HepG2 (cell line): ENCODE data around the gene SLC35B1. TPM values are rescaled to one million over a fixed set of nuclear protein-coding genes. Genes with fewer than 3 reads are reported as not detected.

ENCODE experiments used
- ATAC-seq: fragments of 200-7000 bp; cut with Tn5 transposase; 3 replicates; pipeline ENCODE4 v1.9.1; 2020; ENCODE audit warnings: mild to moderate bottlenecking, moderate library complexity
- BruUV-seq: library from RNA; stranded (reverse); fragments of 400-500 nt; replicated peaks from 2 replicates; lab custom pipeline; 2021; lab: Mats Ljungman, UMichigan
- CTCF ChIA-PET: fragments of 300-600 bp; formaldehyde crosslinking; extraction: SDS; loops from one replicate; lab custom pipeline; 2021; ENCODE audit warnings: low total read pairs, inconsistent platforms, low intra/inter-chr PET ratio; lab: Yijun Ruan, JAX
- POLR2A ChIA-PET: fragments of 350-600 bp; sonication (Branson Sonifier 250); formaldehyde crosslinking; loops from one replicate; lab custom pipeline; 2020; ENCODE audit warnings: antibody characterized with exemption, inconsistent platforms; lab: Yijun Ruan, JAX
- DNase-seq: peaks from one replicate; pipeline ENCODE4 v3.0.0-alpha.2; 2015; ENCODE audit warnings: low spot score
- FAIRE-seq: peaks from 3 replicates; lab custom pipeline; 2011; peaks lifted over from hg19 to GRCh38; lab: Jason Lieb, UNC
- H2AFZ ChIP-seq: one replicate; pipeline ENCODE4 v1.6.1; 2011; ENCODE audit warnings: low read length, inconsistent platforms
- H3K27ac ChIP-seq: fragments of 300-600 bp; 3 replicates; pipeline ENCODE4 v1.8.0; 2011; ENCODE audit warnings: mixed run types, mild to moderate bottlenecking, mixed read lengths, low read length, inconsistent platforms; ENCODE audit not compliant: insufficient read depth; ENCODE audit errors: extremely low read length
- H3K27me3 ChIP-seq, 2 experiments: fragments of 200-600 bp in 1 of 2; 2 replicates in 1 of 2; 3 replicates in 1 of 2; pipeline versions ENCODE4 v1.6.0 to v1.8.0; 2011; ENCODE audit warnings: low read length in 2 of 2, mild to moderate bottlenecking in 2 of 2, moderate library complexity in 2 of 2, inconsistent platforms in 1 of 2; ENCODE audit not compliant: insufficient read depth in 2 of 2, control insufficient read depth in 1 of 2
- H3K36me3 ChIP-seq, 2 experiments: fragments of 200-600 bp in 1 of 2; replicated peaks in 1 of 2; 2 replicates in 1 of 2; 3 replicates in 1 of 2; pipeline versions ENCODE4 v1.5.1 to v1.8.0; 2011; ENCODE audit warnings: low read length in 2 of 2, inconsistent platforms in 1 of 2; ENCODE audit not compliant: insufficient read depth in 2 of 2, control insufficient read depth in 1 of 2
- H3K4me1 ChIP-seq: 2 replicates; pipeline ENCODE4 v1.5.1; 2012; ENCODE audit warnings: low read length, inconsistent platforms; ENCODE audit not compliant: insufficient read depth
- H3K4me2 ChIP-seq: 2 replicates; pipeline ENCODE4 v1.6.0; 2011; ENCODE audit warnings: low read depth, low read length, inconsistent platforms
- H3K4me3 ChIP-seq, 3 experiments: fragments of 200-600 bp in 1 of 3; sonication (generic), shearing (Covaris generic) in 1 of 3; replicated peaks in 1 of 3; 2 replicates each; pipeline ENCODE4 v1.5.1; 2011 to 2016; ENCODE audit warnings: low read length in 3 of 3, inconsistent platforms in 2 of 3, low read depth in 2 of 3, mild to moderate bottlenecking in 2 of 3, control low read depth in 1 of 3, mixed read lengths in 1 of 3; ENCODE audit not compliant: insufficient read depth in 1 of 3
- H3K79me2 ChIP-seq: one replicate; pipeline ENCODE4 v1.6.1; 2011; ENCODE audit warnings: low read length, inconsistent platforms; ENCODE audit not compliant: insufficient read depth
- H3K9ac ChIP-seq: 2 replicates; pipeline ENCODE4 v1.6.0; 2011; ENCODE audit warnings: mild to moderate bottlenecking, low read depth, low read length, inconsistent platforms; ENCODE audit not compliant: insufficient read depth
- H3K9me3 ChIP-seq: 2 replicates; pipeline ENCODE4 v1.5.1; 2012; ENCODE audit warnings: mild to moderate bottlenecking, low read length
- H4K20me1 ChIP-seq: 2 replicates; pipeline ENCODE4 v1.6.0; 2011; ENCODE audit warnings: inconsistent platforms, mild to moderate bottlenecking, low read length, moderate library complexity; ENCODE audit not compliant: insufficient read depth
- BORCS8-MEF2B ChIP-seq: sonication (generic); formaldehyde crosslinking; IDR thresholded peaks from 2 replicates; pipeline ENCODE4 v1.8.0; 2022; ENCODE audit warnings: mild to moderate bottlenecking, missing genetic modification reagents
- BRD4 ChIP-seq: sonication (generic); formaldehyde crosslinking; IDR thresholded peaks from 2 replicates; pipeline ENCODE4 v1.4.0; 2020; ENCODE audit warnings: missing genetic modification reagents
- CAMTA2 ChIP-seq: sonication (generic); formaldehyde crosslinking; IDR thresholded peaks from 2 replicates; pipeline ENCODE4 v1.4.0; 2020; ENCODE audit warnings: mild to moderate bottlenecking, missing genetic modification reagents, borderline replicate concordance
- FOSL2 ChIP-seq: sonication (generic); formaldehyde crosslinking; IDR thresholded peaks from 2 replicates; pipeline ENCODE4 v1.4.0; 2020; ENCODE audit warnings: missing genetic modification reagents
- HOXD1 ChIP-seq: sonication (generic); formaldehyde crosslinking; IDR thresholded peaks from 2 replicates; pipeline ENCODE4 v1.5.0; 2020; ENCODE audit warnings: missing genetic modification reagents
- KMT2A ChIP-seq: sonication (generic); formaldehyde crosslinking; IDR thresholded peaks from 2 replicates; pipeline ENCODE4 v1.4.0; 2020; ENCODE audit warnings: missing genetic modification reagents
- KMT2B ChIP-seq: IDR thresholded peaks from 2 replicates; pipeline ENCODE4 v1.6.1; 2016; ENCODE audit warnings: missing genetic modification reagents, missing compliant biosample characterization
- SIN3B ChIP-seq: fragments of 150-350 bp; IDR thresholded peaks from 2 replicates; pipeline ENCODE4 v1.6.1; 2014; ENCODE audit warnings: low read length
- SRF ChIP-seq: IDR thresholded peaks from 2 replicates; pipeline ENCODE4 v1.6.1; 2011; ENCODE audit warnings: mild to moderate bottlenecking, low read depth, low read length, moderate library complexity
- TCF12 ChIP-seq, 2 experiments: fragments of 450-650 bp in 1 of 2; sonication (generic) in 1 of 2; formaldehyde crosslinking in 1 of 2; IDR thresholded peaks; 2 replicates each; pipeline versions ENCODE4 v1.6.1 to v1.8.0; 2017 to 2022; ENCODE audit warnings: antibody characterized with exemption in 1 of 2, mild to moderate bottlenecking in 1 of 2, missing genetic modification reagents in 1 of 2, moderate library complexity in 1 of 2
- ZBTB49 ChIP-seq: sonication (generic); formaldehyde crosslinking; IDR thresholded peaks from 2 replicates; pipeline ENCODE4 v1.4.0; 2020; ENCODE audit warnings: missing genetic modification reagents, borderline replicate concordance
- ZNF121 ChIP-seq: sonication (generic); formaldehyde crosslinking; IDR thresholded peaks from 2 replicates; pipeline ENCODE4 v1.5.0; 2020; ENCODE audit warnings: mild to moderate bottlenecking, missing genetic modification reagents
- ZNF446 ChIP-seq: sonication (generic); formaldehyde crosslinking; IDR thresholded peaks from 2 replicates; pipeline ENCODE4 v1.5.0; 2020; ENCODE audit warnings: mild to moderate bottlenecking, missing genetic modification reagents
- ZNF563 ChIP-seq: sonication (generic); formaldehyde crosslinking; IDR thresholded peaks from 2 replicates; pipeline ENCODE4 v1.8.0; 2022; ENCODE audit warnings: mild to moderate bottlenecking, moderate library complexity, missing genetic modification reagents
- ZNF713 ChIP-seq: sonication (generic); formaldehyde crosslinking; IDR thresholded peaks from 2 replicates; pipeline ENCODE4 v1.4.0; 2020; ENCODE audit warnings: mild to moderate bottlenecking, missing genetic modification reagents
- ZNF841 ChIP-seq: sonication (generic); formaldehyde crosslinking; IDR thresholded peaks from 2 replicates; pipeline ENCODE4 v1.8.1; 2023; ENCODE audit warnings: missing genetic modification reagents, borderline replicate concordance
- ZNF883 ChIP-seq: sonication (generic); formaldehyde crosslinking; IDR thresholded peaks from 2 replicates; pipeline ENCODE4 v1.5.1; 2020; ENCODE audit warnings: mild to moderate bottlenecking, missing genetic modification reagents; ENCODE audit errors: not compliant biosample characterization
- WGBS: methylation state at CpG from one replicate; pipeline ENCODE4 v1.1.6; 2017; ENCODE audit warnings: low lambda C conversion rate; 5-methylcytosine and 5-hydroxymethylcytosine counted together
- in situ Hi-C: cut with HindIII; loops from 2 replicates; pipeline ENCODE4 v1.10.0; 2017; ENCODE audit warnings: low pct_unique_long_range_greater_than_20kb; ENCODE audit not compliant: extremely low pct_ligation_motif_present
- intact Hi-C: fragments of 100-400 bp; cut with micrococcal nuclease; formaldehyde crosslinking; loops from one replicate; pipeline ENCODE4 v1.10.0; 2022; ENCODE audit not compliant: unreplicated experiment
- polyA plus RNA-seq, 8 experiments: library from polyadenylated mRNA; depleted of rRNA in 3 of 8; stranded (reverse) in 7 of 8; unstranded in 1 of 8; fragments of >200 nt; fragmentation: Illumina TruSeq in 4 of 8; extraction: Trizol in 4 of 8; gene quantifications; 2 replicates each; pipeline versions ENCODE4 v1.2.1 to v1.2.3, GENCODE V29; 2011 to 2016; ENCODE audit warnings: low read depth in 4 of 8, missing spikeins in 1 of 8, mixed read lengths in 1 of 8; ENCODE audit not compliant: insufficient read depth in 1 of 8
- total RNA-seq, 5 experiments: library from RNA; depleted of rRNA; stranded (reverse); fragments of >200 nt; fragmentation: Illumina TruSeq; extraction: Trizol; gene quantifications; 2 replicates each; pipeline ENCODE4 v1.2.3, GENCODE V29; 2016; ENCODE audit warnings: low read depth in 1 of 5
- TF ChIP-seq, protein P1 (sequence below): sonication (generic); formaldehyde crosslinking; IDR thresholded peaks from 2 replicates; pipeline ENCODE4 v1.5.0; 2020; ENCODE audit warnings: mild to moderate bottlenecking, missing genetic modification reagents
- TF ChIP-seq, protein P2 (sequence below): sonication (generic); formaldehyde crosslinking; IDR thresholded peaks from 2 replicates; pipeline ENCODE4 v1.4.0; 2020; ENCODE audit warnings: mild to moderate bottlenecking, missing genetic modification reagents

Gene SLC35B1
- total and polyA plus RNA-seq, 2 of the 13 experiments (the other 11 are each of a cell fraction or from before 2014, with no cell fraction given) = 99.6 to 113 TPM

- no peak for FAIRE-seq
Measured at GRCh38 chr17:49659661-49660382, 47.9 kb downstream of the SLC35B1 start.

More at GRCh38 chr17:49659661-49660382, 47.9 kb downstream of the SLC35B1 start:
- intact Hi-C loops = no loop called here
- TF ChIP-seq ZNF446 (CRISPR knock-in tag) (no peak), BORCS8-MEF2B (CRISPR knock-in tag) (no peak), KMT2A (CRISPR knock-in tag) (no peak), ZNF121 (CRISPR knock-in tag) (no peak), KMT2B (CRISPR knock-in tag) (no peak), ZNF563 (no peak), FOSL2 (no peak), ZNF713 (CRISPR knock-in tag) (no peak), ZBTB49 (no peak), BRD4 (CRISPR knock-in tag) (no peak), SIN3B (no peak), CAMTA2 (no peak), SRF (no peak), TCF12 (IDR thresholded peaks at IDR 0.05) (no peak), TCF12 (CRISPR knock-in tag; IDR thresholded peaks at IDR 0.05) (no peak), ZNF841 (CRISPR knock-in tag) (no peak), HOXD1 (CRISPR knock-in tag) (no peak), ZNF883 (CRISPR knock-in tag) (no peak)
- TF ChIP-seq, protein P1, sequence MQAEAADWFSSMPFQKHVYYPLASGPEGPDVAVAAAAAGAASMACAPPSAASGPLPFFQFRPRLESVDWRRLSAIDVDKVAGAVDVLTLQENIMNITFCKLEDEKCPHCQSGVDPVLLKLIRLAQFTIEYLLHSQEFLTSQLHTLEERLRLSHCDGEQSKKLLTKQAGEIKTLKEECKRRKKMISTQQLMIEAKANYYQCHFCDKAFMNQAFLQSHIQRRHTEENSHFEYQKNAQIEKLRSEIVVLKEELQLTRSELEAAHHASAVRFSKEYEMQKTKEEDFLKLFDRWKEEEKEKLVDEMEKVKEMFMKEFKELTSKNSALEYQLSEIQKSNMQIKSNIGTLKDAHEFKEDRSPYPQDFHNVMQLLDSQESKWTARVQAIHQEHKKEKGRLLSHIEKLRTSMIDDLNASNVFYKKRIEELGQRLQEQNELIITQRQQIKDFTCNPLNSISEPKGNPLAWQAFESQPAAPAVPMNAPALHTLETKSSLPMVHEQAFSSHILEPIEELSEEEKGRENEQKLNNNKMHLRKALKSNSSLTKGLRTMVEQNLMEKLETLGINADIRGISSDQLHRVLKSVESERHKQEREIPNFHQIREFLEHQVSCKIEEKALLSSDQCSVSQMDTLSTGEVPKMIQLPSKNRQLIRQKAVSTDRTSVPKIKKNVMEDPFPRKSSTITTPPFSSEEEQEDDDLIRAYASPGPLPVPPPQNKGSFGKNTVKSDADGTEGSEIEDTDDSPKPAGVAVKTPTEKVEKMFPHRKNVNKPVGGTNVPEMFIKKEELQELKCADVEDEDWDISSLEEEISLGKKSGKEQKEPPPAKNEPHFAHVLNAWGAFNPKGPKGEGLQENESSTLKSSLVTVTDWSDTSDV = no peak
- TF ChIP-seq, protein P2, sequence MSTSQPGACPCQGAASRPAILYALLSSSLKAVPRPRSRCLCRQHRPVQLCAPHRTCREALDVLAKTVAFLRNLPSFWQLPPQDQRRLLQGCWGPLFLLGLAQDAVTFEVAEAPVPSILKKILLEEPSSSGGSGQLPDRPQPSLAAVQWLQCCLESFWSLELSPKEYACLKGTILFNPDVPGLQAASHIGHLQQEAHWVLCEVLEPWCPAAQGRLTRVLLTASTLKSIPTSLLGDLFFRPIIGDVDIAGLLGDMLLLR (CRISPR knock-in tag) = no peak
- TF ChIP-seq, all 625 proteins: peak for 0
- H3K9ac ChIP-seq = no peak overlapping the region
- ChIA-PET CTCF (no interaction called here), POLR2A (no interaction called here)
- WGBS = 96% methylated on average over 3 of the region's 3 CpGs
- H3K36me3 ChIP-seq = peaks cover 2 to 19% of the 10 kb centered on the region in 2 experiments; a peak in 3 of 5 replicates
- no peaks in the 10 kb centered on the region for H3K9me3 ChIP-seq
- no peaks in the 10 kb centered on the region for H3K27me3 ChIP-seq
- H2AFZ ChIP-seq = no peak overlapping the region
- no TSS peak for BruUV-seq
- no peak overlapping the region for H3K4me3 ChIP-seq
- in situ Hi-C loops = no loop called here
- ATAC-seq (no peak), DNase-seq (no peak)
- no peak overlapping the region for H3K27ac ChIP-seq
- H3K79me2 ChIP-seq = peaks cover 53% of the 10 kb centered on the region
- H3K4me2 ChIP-seq = no peak overlapping the region
- peaks cover 1% of the 10 kb centered on the region; the same call in 1 of the 2 replicates for H4K20me1 ChIP-seq
- H3K4me1 ChIP-seq = no peaks in the 10 kb centered on the region
